Brain microvascular endothelial cell (primary cell): ENCODE measurements around the gene ALDH4A1.

Experiments used
- DNase-seq: peaks from one replicate; pipeline ENCODE4 v3.0.0-alpha.2; 2020
- H3K27ac ChIP-seq: fragments of 250-450 bp; sonication (Bioruptor Pico); 2 replicates; pipeline ENCODE4 v1.5.1; 2020; ENCODE audit warnings: mild to moderate bottlenecking, moderate library complexity
- H3K27me3 ChIP-seq: fragments of 250-450 bp; sonication (Bioruptor Pico); replicated peaks from 2 replicates; pipeline ENCODE4 v1.5.1; 2020; ENCODE audit warnings: mild to moderate bottlenecking
- H3K36me3 ChIP-seq: fragments of 250-450 bp; sonication (Bioruptor Pico); replicated peaks from 2 replicates; pipeline ENCODE4 v1.5.1; 2020; ENCODE audit warnings: mild to moderate bottlenecking
- H3K4me3 ChIP-seq: 2 replicates; pipeline ENCODE4 v1.5.1; 2011; ENCODE audit warnings: low read depth, mild to moderate bottlenecking, control low read depth, low read length, moderate library complexity
- CTCF ChIP-seq: IDR thresholded peaks from 2 replicates; pipeline ENCODE4 v1.5.1; 2011; ENCODE audit warnings: low read depth, mild to moderate bottlenecking, moderate library complexity, low read length, control low read depth, inconsistent platforms; ENCODE audit errors: missing control alignments
- in situ Hi-C: cut with HindIII; loops from 2 replicates; pipeline ENCODE4 v1.10.0; 2017; ENCODE audit warnings: low sequenced_read_pairs, low pct_ligation_motif_present

ALDH4A1 gene

GRCh38 chr1:18861590-18861989 is 40.8 kb downstream of the ALDH4A1 start:
- no peak for TF ChIP-seq CTCF
- Histone ChIP-seq H3K4me3 (no peak overlapping the region), H3K36me3 (no peaks in the 10 kb centered on the region), H3K27ac (no peak overlapping the region), H3K27me3 (no peaks in the 10 kb centered on the region)
- DNase-seq = no peak
- in situ Hi-C loops = no loop called here

- Histone ChIP-seq H3K4me3 (no peak overlapping the region), H3K27me3 (no peaks in the 10 kb centered on the region), H3K36me3 (no peaks in the 10 kb centered on the region), H3K27ac (no peak overlapping the region)
- in situ Hi-C loops = no loop called here
- no peak for DNase-seq
- no peak for TF ChIP-seq CTCF
Measured at GRCh38 chr1:18861082-18861481, 41.3 kb downstream of the ALDH4A1 start.

GRCh38 chr1:18859560-18859959 is 42.8 kb downstream of the ALDH4A1 start, which contains the start of gene TAS1R2:
Gene TAS1R2, minus strand, starts transcription at chr1:18859660. Its CDS starts 0 bp downstream, at chr1:18859660.
- Histone ChIP-seq H3K27me3 (no peaks in the 10 kb centered on the region), H3K27ac (no peak within 1 kb of the TSS), H3K36me3 (no peaks in the 10 kb centered on the region), H3K4me3 (no peak within 1 kb of the TSS)
- in situ Hi-C loops = no loop called here
- no peak for TF ChIP-seq CTCF
- DNase-seq = no peak

GRCh38 chr1:18858070-18858688 is 44.2 kb downstream of the ALDH4A1 start:
- DNase-seq = no peak

GRCh38 chr1:18856435-18856834 is 45.9 kb downstream of the ALDH4A1 start:
- DNase-seq = no peak
- TF ChIP-seq CTCF = no peak
- Histone ChIP-seq H3K27ac (no peak overlapping the region), H3K4me3 (no peak overlapping the region), H3K27me3 (no peaks in the 10 kb centered on the region), H3K36me3 (no peaks in the 10 kb centered on the region)
- in situ Hi-C loops = no loop called here

More at GRCh38 chr1:18858070-18858688, 44.2 kb downstream of the ALDH4A1 start:
- Histone ChIP-seq H3K4me3 (no peak overlapping the region), H3K36me3 (no peaks in the 10 kb centered on the region), H3K27me3 (no peaks in the 10 kb centered on the region), H3K27ac (no peak overlapping the region)
- in situ Hi-C loops = no loop called here
- TF ChIP-seq CTCF = no peak

GRCh38 chr1:18855573-18855972 is 46.8 kb downstream of the ALDH4A1 start:
- in situ Hi-C loops = no loop called here
- Histone ChIP-seq H3K4me3 (no peak overlapping the region), H3K36me3 (no peaks in the 10 kb centered on the region), H3K27ac (no peak overlapping the region), H3K27me3 (no peaks in the 10 kb centered on the region)
- no peak for TF ChIP-seq CTCF
- DNase-seq = no peak
